OCI-LY7 (cell line): ENCODE measurements around the gene HIP1.
"Not testable (repeated sequence)": the region's sequence is repeated elsewhere in the genome, so short reads cannot be mapped to it uniquely, and the experiment has no call there.

Experiments
- EZH2phosphoT487 ChIP-seq: fragments of 200-600 bp; sonication (generic); IDR thresholded peaks from 2 replicates; pipeline ENCODE4 v1.6.1; 2018; ENCODE audit warnings: low read depth, borderline replicate concordance, mild to moderate bottlenecking, mixed run types, antibody characterized with exemption, low read length, moderate library complexity, mixed read lengths
- TF ChIP-seq, protein P1 (sequence below): fragments of 200-600 bp; sonication (generic); conservative IDR thresholded peaks from 2 replicates; pipeline ENCODE4 v1.5.1; 2014; ENCODE audit warnings: mild to moderate bottlenecking, antibody characterized with exemption, low read length, moderate library complexity, mixed read lengths

DNA sequence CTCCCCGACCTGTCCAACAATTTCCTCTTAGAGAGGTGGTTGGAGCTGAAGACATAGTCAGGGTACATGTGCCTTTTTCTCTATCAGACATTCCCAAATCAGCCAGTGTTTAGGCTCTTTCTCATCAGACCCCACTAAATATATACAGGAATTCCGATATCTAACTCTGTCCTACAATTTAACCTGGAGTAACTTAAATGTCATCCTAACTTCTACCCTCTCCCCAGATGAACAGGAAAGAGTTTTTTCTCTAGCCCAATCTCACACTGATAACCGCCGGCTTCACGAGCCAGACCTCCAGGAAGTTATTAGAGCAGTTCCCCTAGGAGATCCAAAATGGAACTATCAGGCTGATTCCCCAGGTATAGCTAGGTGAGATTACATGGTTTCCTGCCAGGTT, 44.3 kb upstream of the HIP1 start:
- TF ChIP-seq, protein P1, sequence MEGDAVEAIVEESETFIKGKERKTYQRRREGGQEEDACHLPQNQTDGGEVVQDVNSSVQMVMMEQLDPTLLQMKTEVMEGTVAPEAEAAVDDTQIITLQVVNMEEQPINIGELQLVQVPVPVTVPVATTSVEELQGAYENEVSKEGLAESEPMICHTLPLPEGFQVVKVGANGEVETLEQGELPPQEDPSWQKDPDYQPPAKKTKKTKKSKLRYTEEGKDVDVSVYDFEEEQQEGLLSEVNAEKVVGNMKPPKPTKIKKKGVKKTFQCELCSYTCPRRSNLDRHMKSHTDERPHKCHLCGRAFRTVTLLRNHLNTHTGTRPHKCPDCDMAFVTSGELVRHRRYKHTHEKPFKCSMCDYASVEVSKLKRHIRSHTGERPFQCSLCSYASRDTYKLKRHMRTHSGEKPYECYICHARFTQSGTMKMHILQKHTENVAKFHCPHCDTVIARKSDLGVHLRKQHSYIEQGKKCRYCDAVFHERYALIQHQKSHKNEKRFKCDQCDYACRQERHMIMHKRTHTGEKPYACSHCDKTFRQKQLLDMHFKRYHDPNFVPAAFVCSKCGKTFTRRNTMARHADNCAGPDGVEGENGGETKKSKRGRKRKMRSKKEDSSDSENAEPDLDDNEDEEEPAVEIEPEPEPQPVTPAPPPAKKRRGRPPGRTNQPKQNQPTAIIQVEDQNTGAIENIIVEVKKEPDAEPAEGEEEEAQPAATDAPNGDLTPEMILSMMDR = not testable (repeated sequence)
- not testable (repeated sequence) for TF ChIP-seq EZH2phosphoT487
